ENCODE data around the gene TNF. TPM values are rescaled to one million over a fixed set of nuclear protein-coding genes. Genes with fewer than 3 reads are reported as not detected.

Gene TNF
- polyA plus RNA-seq, 3 donors, result 7.1 to 13.7 (median 9.6) TPM

DNA sequence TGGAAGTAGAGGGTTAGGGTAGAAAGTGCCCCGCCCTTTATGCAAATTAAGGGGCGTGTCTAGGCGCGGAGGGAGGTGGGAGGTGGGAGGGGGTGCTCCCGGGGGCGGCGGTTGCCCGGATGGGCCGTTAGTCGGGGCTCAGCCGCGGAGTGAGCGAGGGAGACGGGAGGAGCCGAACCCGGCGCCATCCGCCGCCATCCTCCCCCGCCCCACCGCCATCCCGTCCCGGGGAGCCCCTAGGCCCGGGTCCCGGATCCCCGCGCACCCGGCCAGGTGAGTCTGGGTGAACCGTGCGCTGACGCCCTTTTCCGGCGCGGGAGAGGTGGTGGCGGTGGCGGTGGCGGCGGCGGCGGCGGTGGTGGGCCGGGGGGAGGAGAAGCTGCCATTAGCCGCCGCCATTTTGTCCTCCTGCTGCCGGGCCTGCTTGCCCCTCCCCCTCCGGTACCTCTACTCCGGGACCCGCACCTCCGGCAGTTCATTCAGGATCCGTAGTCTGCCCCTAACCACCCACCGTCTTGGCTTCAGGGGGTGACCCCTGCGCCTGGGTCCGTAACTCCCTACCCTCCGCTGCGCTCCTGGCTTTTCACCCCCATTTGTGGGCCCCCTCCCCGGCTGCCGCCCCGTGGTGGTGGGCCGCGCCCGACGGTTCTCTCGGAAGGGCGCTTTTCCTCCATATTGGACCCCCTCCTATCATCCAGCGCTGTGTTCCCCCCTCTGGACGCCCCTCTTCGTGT, 45.4 kb downstream of the TNF start, which contains the start of gene PRRC2A:
PRRC2A (plus strand) TSS at position 130 of the 734 bp plus-strand sequence. CDS start 2,075 bp downstream, outside the sequence.
- Histone ChIP-seq H3K4me1 (ENCODE audit: control insufficient read depth in 1 of 2, insufficient read depth in 2 of 2, low read length in 2 of 2) (peaks cover 48 to 55% of the 10 kb centered on the region in 2 donors), H3K9me3 (replicated peaks in 1 of 2; ENCODE audit: control insufficient read depth in 1 of 2, insufficient read depth in 1 of 2, low read length in 2 of 2) (no peaks in the 10 kb centered on the region), H3K4me3 (replicated peaks in 1 of 3; ENCODE audit: low read depth in 2 of 3, low read length in 3 of 3) (peak within 1 kb of the TSS; percentile 79 to 97 (median 87)), H3K27ac (ENCODE audit: low read depth in 1 of 2, low read length in 2 of 2) (peak within 1 kb of the TSS; percentile 95 to 99), H2AFZ (ENCODE audit: insufficient read depth, low read depth, low read length, poor library complexity, severe bottlenecking) (peak within 1 kb of the TSS; percentile 76), H3K4me2 (replicated peaks; ENCODE audit: extremely low read depth, low read length, poor library complexity, severe bottlenecking) (peak within 1 kb of the TSS; percentile 95), H4K20me1 (ENCODE audit: insufficient read depth, low read length) (peaks cover 28% of the 10 kb centered on the region), H3K27me3 (ENCODE audit: control insufficient read depth in 2 of 2, insufficient read depth in 2 of 2, low read length in 2 of 2) (no peaks in the 10 kb centered on the region), H3K79me2 (ENCODE audit: insufficient read depth, low read length) (peaks cover 88% of the 10 kb centered on the region), H3K36me3 (replicated peaks in 1 of 2; ENCODE audit: control insufficient read depth in 1 of 2, insufficient read depth in 2 of 2, low read length in 2 of 2) (peaks cover 27 to 39% of the 10 kb centered on the region in 2 donors), H3K9ac (ENCODE audit: insufficient read depth, low read length, poor library complexity, severe bottlenecking) (peak within 1 kb of the TSS; percentile 93)
- Mint-ChIP-seq H3K9me3 (no peaks in the 10 kb centered on the region), H3K27me3 (ENCODE audit: low read depth in 3 of 3) (peaks cover 0 to 1% (median 0%) of the 10 kb centered on the region in 3 donors), H3K27ac (peak within 1 kb of the TSS; percentile 98 to 100 (median 100)), H3K4me3 (peak within 1 kb of the TSS; percentile 89 to 96), H3K36me3 (peaks cover 36 to 52% of the 10 kb centered on the region in 2 donors), H3K4me1 (peaks cover 52% of the 10 kb centered on the region)
- DNase-seq, result peak; percentile 45 to 71 (median 58)
- WGBS (ENCODE audit: insufficient coverage), result 0% methylated on average over 37 of the region's 67 CpGs
- intact Hi-C loops (cut with micrococcal nuclease), result loop anchor here (2.0 to 5.0 kb wide), 2 partner anchors 32 to 47 kb away; partner anchors contain the start of genes BAG6 (in 2 of the 2), CSNK2B (in 1 of the 2) and LY6G5B (in 1 of the 2)
- TF ChIP-seq, protein P1, sequence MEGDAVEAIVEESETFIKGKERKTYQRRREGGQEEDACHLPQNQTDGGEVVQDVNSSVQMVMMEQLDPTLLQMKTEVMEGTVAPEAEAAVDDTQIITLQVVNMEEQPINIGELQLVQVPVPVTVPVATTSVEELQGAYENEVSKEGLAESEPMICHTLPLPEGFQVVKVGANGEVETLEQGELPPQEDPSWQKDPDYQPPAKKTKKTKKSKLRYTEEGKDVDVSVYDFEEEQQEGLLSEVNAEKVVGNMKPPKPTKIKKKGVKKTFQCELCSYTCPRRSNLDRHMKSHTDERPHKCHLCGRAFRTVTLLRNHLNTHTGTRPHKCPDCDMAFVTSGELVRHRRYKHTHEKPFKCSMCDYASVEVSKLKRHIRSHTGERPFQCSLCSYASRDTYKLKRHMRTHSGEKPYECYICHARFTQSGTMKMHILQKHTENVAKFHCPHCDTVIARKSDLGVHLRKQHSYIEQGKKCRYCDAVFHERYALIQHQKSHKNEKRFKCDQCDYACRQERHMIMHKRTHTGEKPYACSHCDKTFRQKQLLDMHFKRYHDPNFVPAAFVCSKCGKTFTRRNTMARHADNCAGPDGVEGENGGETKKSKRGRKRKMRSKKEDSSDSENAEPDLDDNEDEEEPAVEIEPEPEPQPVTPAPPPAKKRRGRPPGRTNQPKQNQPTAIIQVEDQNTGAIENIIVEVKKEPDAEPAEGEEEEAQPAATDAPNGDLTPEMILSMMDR (IDR thresholded peaks at IDR 0.05), result no peak

DNA sequence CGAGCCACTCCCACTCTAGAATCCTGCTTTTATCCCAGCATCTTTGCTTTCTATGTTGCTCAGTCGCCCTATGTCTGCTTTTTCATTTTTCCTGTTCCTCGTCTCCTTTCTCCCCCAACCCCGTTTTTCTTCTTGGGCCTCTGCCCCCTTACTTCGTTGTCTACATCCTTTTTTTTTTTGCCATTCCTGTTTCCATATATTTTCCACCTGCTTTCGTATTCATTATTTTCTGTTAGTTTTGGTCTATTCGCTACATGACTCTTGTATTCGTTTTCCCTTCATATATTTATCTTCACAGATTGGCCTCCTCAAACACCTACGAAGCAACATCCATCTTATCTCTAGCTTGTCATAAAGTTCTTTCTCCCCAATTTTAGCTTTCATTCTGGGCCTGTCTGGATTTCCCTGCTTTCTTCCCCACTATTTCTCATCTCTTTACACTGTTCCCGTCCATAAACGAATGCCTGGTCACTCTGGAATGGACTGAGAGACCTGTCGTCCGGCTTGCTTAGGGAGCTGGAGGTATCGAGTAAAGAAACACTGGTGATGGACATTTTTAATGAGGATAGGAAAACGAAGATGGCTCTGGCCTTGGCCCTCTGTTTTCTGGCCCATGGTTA, 46.1 kb downstream of the TNF start:
- Mint-ChIP-seq H3K27me3 (ENCODE audit: low read depth in 3 of 3) (peaks cover 0 to 1% (median 0%) of the 10 kb centered on the region in 3 donors), H3K27ac (peak overlapping the region; percentile 79 to 100 (median 95)), H3K36me3 (peaks cover 42 to 53% of the 10 kb centered on the region in 2 donors), H3K9me3 (no peaks in the 10 kb centered on the region), H3K4me3 (peak overlapping the region; percentile 89 to 96), H3K4me1 (peaks cover 45% of the 10 kb centered on the region)
- Histone ChIP-seq H3K9me3 (replicated peaks in 1 of 2; ENCODE audit: control insufficient read depth in 1 of 2, insufficient read depth in 1 of 2, low read length in 2 of 2) (no peaks in the 10 kb centered on the region), H3K36me3 (replicated peaks in 1 of 2; ENCODE audit: control insufficient read depth in 1 of 2, insufficient read depth in 2 of 2, low read length in 2 of 2) (peaks cover 33 to 45% of the 10 kb centered on the region in 2 donors), H3K4me1 (ENCODE audit: control insufficient read depth in 1 of 2, insufficient read depth in 2 of 2, low read length in 2 of 2) (peaks cover 42 to 48% of the 10 kb centered on the region in 2 donors), H4K20me1 (ENCODE audit: insufficient read depth, low read length) (peaks cover 23% of the 10 kb centered on the region), H3K4me3 (replicated peaks in 1 of 3; ENCODE audit: low read depth in 2 of 3, low read length in 3 of 3) (peak overlapping the region; percentile 79 to 97 (median 87)), H3K79me2 (ENCODE audit: insufficient read depth, low read length) (peaks cover 88% of the 10 kb centered on the region), H3K9ac (ENCODE audit: insufficient read depth, low read length, poor library complexity, severe bottlenecking) (peak overlapping the region; percentile 93), H2AFZ (ENCODE audit: insufficient read depth, low read depth, low read length, poor library complexity, severe bottlenecking) (peak overlapping the region; percentile 76), H3K27me3 (ENCODE audit: control insufficient read depth in 2 of 2, insufficient read depth in 2 of 2, low read length in 2 of 2) (no peaks in the 10 kb centered on the region), H3K27ac (ENCODE audit: low read depth in 1 of 2, low read length in 2 of 2) (peak overlapping the region; percentile 95 to 99), H3K4me2 (replicated peaks; ENCODE audit: extremely low read depth, low read length, poor library complexity, severe bottlenecking) (peak overlapping the region; percentile 95)
- DNase-seq, result no peak
- TF ChIP-seq, protein P1 (IDR thresholded peaks at IDR 0.05), result no peak
- intact Hi-C loops (cut with micrococcal nuclease), result loop anchor here (2.0 to 5.0 kb wide), 2 partner anchors 31 to 46 kb away; partner anchors contain the start of genes BAG6 (in 2 of the 2), CSNK2B (in 1 of the 2) and LY6G5B (in 1 of the 2)
- 27% methylated on average over 13 of the region's 15 CpGs for WGBS (ENCODE audit: insufficient coverage)
